ENCODE data around the gene MNT.

The MNT gene

DNA sequence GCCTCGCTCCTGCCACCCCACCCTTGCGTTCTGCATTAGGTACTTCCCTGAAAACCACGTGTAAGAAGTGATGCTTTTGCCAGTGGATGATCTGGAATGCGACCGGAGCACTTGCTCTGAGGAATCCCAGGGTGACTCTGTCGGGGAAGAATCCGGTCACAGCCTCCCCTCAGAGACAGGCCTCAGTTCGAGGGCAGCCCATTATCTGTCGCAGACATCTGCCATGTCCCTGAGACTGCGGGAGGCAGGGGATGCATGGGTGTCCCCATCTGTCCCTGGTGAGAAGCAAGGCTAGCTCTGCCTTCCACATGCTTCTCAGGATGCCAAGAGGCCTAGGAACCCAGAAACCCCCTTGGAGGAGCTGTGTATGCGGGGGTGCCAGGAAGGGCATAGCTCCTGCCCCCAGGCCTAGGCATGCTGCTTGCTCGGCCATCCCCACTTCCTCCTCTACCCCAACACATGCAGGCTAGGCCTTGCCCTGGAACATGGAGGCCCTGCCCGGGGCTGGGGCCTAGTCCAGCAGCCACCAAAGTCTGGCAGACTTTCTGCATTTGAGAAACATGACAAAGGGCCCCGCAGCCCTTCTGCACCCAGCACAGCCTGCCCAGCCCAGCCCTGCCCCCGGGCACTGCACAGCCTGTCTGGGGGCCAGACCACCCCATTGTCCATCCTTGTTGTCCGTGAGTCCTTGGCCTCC lies 20.5 kb downstream of the MNT start:
- DNase-seq: no peak

GRCh38 chr17:2379489-2380225 lies 21.2 kb downstream of the MNT start:
- no peak for DNase-seq

DNA sequence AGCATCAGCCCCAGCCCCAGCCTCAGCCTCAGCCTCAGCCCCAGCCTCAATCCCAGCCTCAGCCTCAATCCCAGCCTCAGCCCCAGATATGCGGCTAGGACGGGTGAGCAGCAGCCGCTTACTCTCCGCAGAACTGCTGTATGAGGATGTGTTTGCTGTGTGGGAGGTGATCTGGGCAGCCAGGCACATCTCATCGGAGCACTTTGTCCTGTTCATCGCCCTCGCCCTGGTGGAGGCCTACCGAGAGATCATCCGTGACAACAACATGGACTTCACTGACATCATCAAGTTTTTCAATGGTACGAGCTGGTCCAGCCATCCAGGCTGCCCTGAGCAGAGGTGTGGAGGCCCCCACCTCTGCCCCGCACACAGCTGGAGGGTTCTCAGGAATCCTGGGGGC lies 22.0 kb downstream of the MNT start:
- no peak for DNase-seq

- no peak for DNase-seq
Observed at GRCh38 chr17:2377659-2378058, 23.2 kb downstream of the MNT start.

- DNase-seq: no peak
Observed at GRCh38 chr17:2376107-2376506, 24.8 kb downstream of the MNT start.

- DNase-seq: no peak
Observed at GRCh38 chr17:2375406-2375805, 25.5 kb downstream of the MNT start.

DNA sequence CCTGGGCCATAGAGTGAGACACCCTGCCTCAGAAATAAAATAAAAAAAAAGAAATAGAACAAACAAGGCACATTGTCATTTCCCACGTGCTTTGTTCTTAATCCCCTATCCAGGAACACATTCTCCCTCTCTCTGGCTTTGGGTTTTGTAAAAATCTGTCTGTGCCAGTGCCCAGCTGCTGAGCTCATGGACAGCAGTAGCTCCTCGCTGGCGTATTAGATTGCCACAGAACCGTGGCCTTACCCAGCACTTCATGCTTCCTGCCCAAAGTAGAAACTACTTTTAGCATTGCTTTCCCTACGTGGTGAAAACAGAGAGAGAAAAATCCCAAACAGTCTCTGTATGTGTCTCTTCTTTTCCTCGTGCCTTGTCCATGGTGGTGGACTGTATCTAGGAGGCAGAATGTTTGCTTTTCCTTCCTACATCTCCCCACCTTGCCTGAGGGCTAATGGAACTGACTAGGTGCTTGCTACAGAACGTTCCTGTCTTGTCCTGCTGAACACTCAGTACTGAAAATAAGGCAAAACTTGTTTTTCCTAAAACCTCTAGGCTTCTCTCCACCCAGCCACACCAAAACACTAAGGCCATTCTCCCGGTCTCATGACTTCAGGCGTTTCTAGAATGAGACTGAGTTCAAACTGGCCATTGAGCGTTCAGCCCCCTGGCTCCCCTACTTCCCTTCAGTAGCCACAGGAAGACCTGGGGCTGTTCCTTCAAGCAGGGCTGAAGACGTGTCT lies 26.1 kb downstream of the MNT start:
- DNase-seq: no peak

GRCh38 chr17:2373179-2373578 lies 27.7 kb downstream of the MNT start:
- no peak for DNase-seq

DNA sequence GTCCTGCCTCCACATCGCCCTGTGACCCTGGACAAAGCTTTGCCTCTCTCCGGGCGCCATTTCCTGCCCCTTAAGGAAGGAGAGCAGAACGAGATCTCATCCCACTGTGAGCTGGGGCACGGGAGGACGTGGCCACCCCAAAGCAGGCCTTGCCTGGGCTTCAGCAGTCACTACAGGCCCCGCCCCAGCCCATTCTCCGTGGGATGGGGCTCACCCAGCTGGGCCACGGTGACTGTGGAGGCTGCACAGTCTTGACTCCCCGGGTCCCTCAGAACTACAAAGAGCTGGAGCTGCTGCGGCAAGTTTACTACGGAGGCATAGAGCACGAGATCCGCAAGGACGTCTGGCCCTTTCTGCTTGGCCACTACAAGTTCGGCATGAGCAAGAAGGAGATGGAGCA lies 28.2 kb downstream of the MNT start:
- DNase-seq: no peak

GRCh38 chr17:2372180-2372579 lies 28.7 kb downstream of the MNT start:
- no peak for DNase-seq

- DNase-seq: no peak
Observed at GRCh38 chr17:2371183-2372130, 29.4 kb downstream of the MNT start.

DNA sequence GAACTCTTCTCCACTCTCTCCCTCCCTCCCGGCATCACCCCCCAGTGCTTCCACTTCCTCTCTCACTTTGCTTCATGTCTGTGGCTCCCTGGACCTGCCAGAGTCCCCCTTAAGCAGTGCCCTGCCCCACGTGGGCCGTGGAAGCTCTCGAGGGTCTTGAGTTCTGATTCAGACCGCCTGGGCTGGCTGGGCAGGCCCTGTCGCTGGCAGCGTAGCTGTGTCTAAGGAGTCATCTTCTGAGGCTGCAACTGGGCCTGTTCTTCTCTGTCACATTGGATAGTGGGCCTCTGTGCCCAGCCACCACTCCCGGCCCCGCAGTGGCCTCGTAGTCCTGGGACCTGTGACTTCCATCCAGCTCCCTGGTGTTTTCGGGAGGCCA lies 30.7 kb downstream of the MNT start:
- DNase-seq: no peak

DNA sequence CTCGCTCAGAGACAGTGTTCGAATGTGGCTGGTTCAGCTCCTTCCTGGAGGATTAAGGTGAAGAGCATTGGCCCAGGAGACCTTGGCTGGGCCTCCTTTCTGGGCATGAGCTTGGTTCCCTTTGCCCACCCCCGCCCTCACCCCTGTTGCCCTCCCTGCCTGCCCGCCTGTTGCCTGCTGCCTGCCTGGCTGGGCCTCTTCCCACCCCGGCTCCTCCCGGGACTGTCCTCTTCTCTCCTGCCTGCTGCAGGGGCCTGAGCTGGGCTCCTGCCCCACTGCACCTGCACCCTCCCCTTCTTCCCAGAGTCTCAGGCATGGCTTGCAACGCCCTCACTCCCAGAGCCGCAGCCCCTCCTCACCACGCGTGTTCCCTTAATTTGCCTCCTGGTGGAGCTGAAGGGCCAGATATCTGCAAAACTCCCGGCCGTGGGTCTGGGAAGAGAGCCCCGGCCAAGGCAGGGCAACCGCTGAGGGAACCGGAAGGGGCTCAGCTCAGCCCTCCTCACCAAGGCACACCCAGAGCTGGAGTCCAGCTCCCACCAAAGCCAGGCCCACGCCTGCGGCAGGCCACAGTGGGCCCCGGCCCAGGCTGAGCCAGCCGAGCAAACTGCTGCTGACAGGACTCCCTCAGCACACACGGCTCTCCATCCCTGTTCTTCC lies 31.2 kb downstream of the MNT start:
- DNase-seq: no peak

- DNase-seq: no peak
Observed at GRCh38 chr17:2369039-2369438, 31.8 kb downstream of the MNT start.

DNA sequence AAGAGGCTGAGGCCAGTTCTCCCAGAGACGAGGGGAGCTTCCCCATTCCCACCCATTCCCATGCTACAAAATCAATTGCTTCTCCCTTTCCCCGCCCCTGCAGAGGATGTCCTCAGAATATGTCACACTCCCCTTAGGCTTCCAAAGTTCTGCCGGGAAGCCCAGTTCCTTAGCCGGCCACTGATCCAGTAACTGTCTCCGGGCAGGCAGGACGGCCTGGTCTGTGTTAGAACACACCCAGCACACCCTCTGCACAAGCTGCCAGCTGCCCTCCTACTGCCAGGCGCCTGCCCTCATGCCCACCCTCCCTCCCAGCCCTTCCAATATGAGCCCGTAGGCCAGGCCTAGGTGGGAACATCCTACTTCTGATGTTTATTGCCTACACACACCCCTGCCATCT lies 32.5 kb downstream of the MNT start:
- no peak for DNase-seq

- DNase-seq: no peak
Observed at GRCh38 chr17:2366747-2367494, 33.9 kb downstream of the MNT start.

- no peak for DNase-seq
Observed at GRCh38 chr17:2365132-2365531, 35.7 kb downstream of the MNT start.

- DNase-seq: no peak
Observed at GRCh38 chr17:2364763-2365116, 36.1 kb downstream of the MNT start.

- no peak for DNase-seq
Observed at GRCh38 chr17:2363851-2364762, 36.8 kb downstream of the MNT start.

DNA sequence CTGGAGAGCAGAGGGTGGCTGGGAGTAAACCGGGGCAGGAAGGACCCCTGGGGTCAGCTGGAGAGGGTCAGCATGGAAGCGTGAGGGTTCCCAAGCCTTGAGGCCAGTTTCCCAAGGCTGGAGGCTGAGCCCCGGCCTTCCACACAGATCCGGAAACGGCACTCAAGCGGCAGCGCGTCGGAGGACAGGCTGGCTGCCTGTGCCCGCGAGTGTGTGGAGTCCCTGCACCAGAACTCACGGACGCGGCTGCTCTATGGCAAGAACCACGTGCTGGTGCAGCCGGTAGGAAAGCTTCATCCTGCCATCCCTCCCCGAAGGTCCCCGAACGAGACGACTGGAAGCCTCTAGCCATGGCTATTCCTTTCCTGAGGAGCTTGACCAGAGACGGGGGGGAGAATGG lies 37.5 kb downstream of the MNT start:
- no peak for DNase-seq

- no peak for DNase-seq
Observed at GRCh38 chr17:2362881-2363280, 38.0 kb downstream of the MNT start.

All from DMS79 (cell line).